NCI-H2196 treated with DMSO at 0.1 percent for 48 hours (cell line): ENCODE measurements around the gene TAF6L.
"Not testable (repeated sequence)": the region's sequence is repeated elsewhere in the genome, so short reads cannot be mapped to it uniquely, and the experiment has no call there.

Source experiments
- DNase-seq: peaks from one replicate; lab custom pipeline; 2025; ENCODE audit not compliant: unreplicated experiment; lab: John Stamatoyannopoulos, UW

The TAF6L gene

GRCh38 chr11:62771144-62772021 is at the start of gene TAF6L:
TAF6L (plus strand) TSS chr11:62771396; CDS start chr11:62775784, 4,388 bp downstream.
- DNase-seq, result peak; percentile 93

GRCh38 chr11:62721994-62722393 is 49.2 kb upstream of the TAF6L start:
- no peak for DNase-seq

GRCh38 chr11:62724171-62724570 is 47.0 kb upstream of the TAF6L start:
- no peak for DNase-seq

- DNase-seq, result no peak
Observed at GRCh38 chr11:62725646-62726045, 45.5 kb upstream of the TAF6L start.

- no peak for DNase-seq
Observed at GRCh38 chr11:62726156-62726914, 44.9 kb upstream of the TAF6L start.

GRCh38 chr11:62726915-62727164 is 44.4 kb upstream of the TAF6L start:
- DNase-seq, result no peak

GRCh38 chr11:62727165-62727871 is 43.9 kb upstream of the TAF6L start, which contains the start of gene HNRNPUL2:
HNRNPUL2 (minus strand) TSS chr11:62727457; CDS start chr11:62727156, 301 bp downstream.
- peak; percentile 98 for DNase-seq

- peak; percentile 98 for DNase-seq
Observed at GRCh38 chr11:62727872-62728170, 43.4 kb upstream of the TAF6L start.

GRCh38 chr11:62728171-62728988 is 42.8 kb upstream of the TAF6L start, which contains the start of gene TTC9C:
TTC9C (plus strand) TSS chr11:62728486; CDS start chr11:62728849, 363 bp downstream.
- peak; percentile 70 for DNase-seq

GRCh38 chr11:62730076-62730475 is 41.1 kb upstream of the TAF6L start:
- not testable (repeated sequence) for DNase-seq

GRCh38 chr11:62732830-62733229 is 38.4 kb upstream of the TAF6L start:
- no peak for DNase-seq

- DNase-seq, result no peak
Observed at GRCh38 chr11:62737196-62737595, 34.0 kb upstream of the TAF6L start.

- no peak for DNase-seq
Observed at GRCh38 chr11:62747475-62748160, 23.6 kb upstream of the TAF6L start.

- DNase-seq, result not testable (repeated sequence)
Observed at GRCh38 chr11:62749931-62750330, 21.3 kb upstream of the TAF6L start.

GRCh38 chr11:62752177-62752785 is 18.9 kb upstream of the TAF6L start:
- DNase-seq, result no peak

GRCh38 chr11:62752994-62753735 is 18.0 kb upstream of the TAF6L start:
- no peak for DNase-seq

GRCh38 chr11:62753736-62754603 is 17.2 kb upstream of the TAF6L start, which contains the start of gene ZBTB3:
ZBTB3 (minus strand) TSS chr11:62754160; CDS start chr11:62753664, 496 bp downstream.
- peak; percentile 99 for DNase-seq

- DNase-seq, result no peak
Observed at GRCh38 chr11:62755086-62755615, 16.0 kb upstream of the TAF6L start.
